ENCODE data around the gene GSG1L2. TPM values are rescaled to one million over a fixed set of nuclear protein-coding genes. Genes with fewer than 3 reads are reported as not detected.

Gene GSG1L2
- polyA plus RNA-seq, 3 donors: not detected

- Mint-ChIP-seq H3K27ac (no peak overlapping the region), H3K36me3 (no peaks in the 10 kb centered on the region), H3K27me3 (ENCODE audit: low read depth in 3 of 3) (peaks cover 2 to 7% (median 4%) of the 10 kb centered on the region in 3 donors), H3K4me1 (no peaks in the 10 kb centered on the region), H3K4me3 (no peak overlapping the region), H3K9me3 (no peaks in the 10 kb centered on the region)
- H3K9me3 ChIP-seq (replicated peaks in 1 of 2; ENCODE audit: control insufficient read depth in 1 of 2, insufficient read depth in 1 of 2, low read length in 2 of 2): no peaks in the 10 kb centered on the region
- intact Hi-C loops (cut with micrococcal nuclease): no loop called here
- H3K36me3 ChIP-seq (replicated peaks in 1 of 2; ENCODE audit: control insufficient read depth in 1 of 2, insufficient read depth in 2 of 2, low read length in 2 of 2): no peaks in the 10 kb centered on the region
- WGBS (ENCODE audit: insufficient coverage): 88% methylated on average over 2 of the region's 4 CpGs
- no peaks in the 10 kb centered on the region for H3K4me1 ChIP-seq (ENCODE audit: control insufficient read depth in 1 of 2, insufficient read depth in 2 of 2, low read length in 2 of 2)
- no peak for DNase-seq
- no peaks in the 10 kb centered on the region for H3K79me2 ChIP-seq (ENCODE audit: insufficient read depth, low read length)
- H3K4me2 ChIP-seq (replicated peaks; ENCODE audit: extremely low read depth, low read length, poor library complexity, severe bottlenecking): no peak overlapping the region
- H3K27ac ChIP-seq (ENCODE audit: low read depth in 1 of 2, low read length in 2 of 2): no peak overlapping the region
- peaks cover 0 to 2% of the 10 kb centered on the region in 2 donors for H3K27me3 ChIP-seq (ENCODE audit: control insufficient read depth in 2 of 2, insufficient read depth in 2 of 2, low read length in 2 of 2)
- H4K20me1 ChIP-seq (ENCODE audit: insufficient read depth, low read length): no peaks in the 10 kb centered on the region
- TF ChIP-seq CTCF (IDR thresholded peaks at IDR 0.05): no peak
- no peak overlapping the region for H3K9ac ChIP-seq (ENCODE audit: insufficient read depth, low read length, poor library complexity, severe bottlenecking)
- no peak overlapping the region for H2AFZ ChIP-seq (ENCODE audit: insufficient read depth, low read depth, low read length, poor library complexity, severe bottlenecking)
- H3K4me3 ChIP-seq (replicated peaks in 1 of 3; ENCODE audit: low read depth in 2 of 3, low read length in 3 of 3): no peak overlapping the region
These were observed 38.8 kb downstream of the GSG1L2 start for GRCh38 chr17:9783050-9783449.

- no peaks in the 10 kb centered on the region for H4K20me1 ChIP-seq (ENCODE audit: insufficient read depth, low read length)
- Mint-ChIP-seq H3K4me1 (no peaks in the 10 kb centered on the region), H3K27ac (no peak overlapping the region), H3K4me3 (no peak overlapping the region), H3K36me3 (no peaks in the 10 kb centered on the region), H3K27me3 (ENCODE audit: low read depth in 3 of 3) (peaks cover 2 to 6% (median 2%) of the 10 kb centered on the region in 3 donors), H3K9me3 (peaks cover 0 to 6% (median 0%) of the 10 kb centered on the region in 7 donors)
- no peaks in the 10 kb centered on the region for H3K9me3 ChIP-seq (replicated peaks in 1 of 2; ENCODE audit: control insufficient read depth in 1 of 2, insufficient read depth in 1 of 2, low read length in 2 of 2)
- no peak overlapping the region for H3K4me2 ChIP-seq (replicated peaks; ENCODE audit: extremely low read depth, low read length, poor library complexity, severe bottlenecking)
- no peaks in the 10 kb centered on the region for H3K36me3 ChIP-seq (replicated peaks in 1 of 2; ENCODE audit: control insufficient read depth in 1 of 2, insufficient read depth in 2 of 2, low read length in 2 of 2)
- no peak for TF ChIP-seq CTCF (IDR thresholded peaks at IDR 0.05)
- no peak overlapping the region for H3K27ac ChIP-seq (ENCODE audit: low read depth in 1 of 2, low read length in 2 of 2)
- intact Hi-C loops (cut with micrococcal nuclease): no loop called here
- 100% methylated on average over 2 of the region's 3 CpGs for WGBS (ENCODE audit: insufficient coverage)
- H3K27me3 ChIP-seq (ENCODE audit: control insufficient read depth in 2 of 2, insufficient read depth in 2 of 2, low read length in 2 of 2): peaks cover 0 to 2% of the 10 kb centered on the region in 2 donors
- no peak for DNase-seq
- H3K4me3 ChIP-seq (replicated peaks in 1 of 3; ENCODE audit: low read depth in 2 of 3, low read length in 3 of 3): no peak overlapping the region
- H3K9ac ChIP-seq (ENCODE audit: insufficient read depth, low read length, poor library complexity, severe bottlenecking): no peak overlapping the region
- no peaks in the 10 kb centered on the region for H3K4me1 ChIP-seq (ENCODE audit: control insufficient read depth in 1 of 2, insufficient read depth in 2 of 2, low read length in 2 of 2)
- H3K79me2 ChIP-seq (ENCODE audit: insufficient read depth, low read length): no peaks in the 10 kb centered on the region
- no peak overlapping the region for H2AFZ ChIP-seq (ENCODE audit: insufficient read depth, low read depth, low read length, poor library complexity, severe bottlenecking)
These were observed 41.3 kb downstream of the GSG1L2 start for GRCh38 chr17:9780552-9780951.
